Transverse colon (tissue), 4 donors: Measurements from ENCODE around the gene KMT2D. TPM values are rescaled to one million over a fixed set of nuclear protein-coding genes. Genes with fewer than 3 reads are reported as not detected.

Source experiments
- DNase-seq: peaks from one replicate; pipeline ENCODE4 v3.0.0-alpha.2; 2019
- H3K27ac ChIP-seq, 4 donors: fragments of 200-600 bp; sonication (generic); 2 replicates each; pipeline ENCODE4 v1.5.1; 2016 to 2018; ENCODE audit warnings: inconsistent platforms in 4 of 4
- H3K27me3 ChIP-seq: fragments of 200-600 bp; sonication (generic); 2 replicates; pipeline ENCODE4 v1.5.1; 2017; ENCODE audit warnings: inconsistent platforms
- H3K36me3 ChIP-seq, 4 donors: fragments of 200-600 bp; sonication (generic); 2 replicates each; pipeline ENCODE4 v1.5.1; 2017 to 2019; ENCODE audit warnings: inconsistent platforms in 4 of 4
- H3K4me1 ChIP-seq, 4 donors: fragments of 200-600 bp; sonication (generic); 2 replicates each; pipeline ENCODE4 v1.5.1; 2017 to 2020; ENCODE audit warnings: inconsistent platforms in 4 of 4
- H3K4me3 ChIP-seq, 4 donors: fragments of 200-600 bp; sonication (generic); 1 replicate in 1 of 4; 2 replicates in 3 of 4; pipeline versions ENCODE4 v1.5.1 to v1.6.1; 2017 to 2019; ENCODE audit warnings: inconsistent platforms in 4 of 4
- H3K9me3 ChIP-seq, 2 donors: fragments of 200-600 bp; sonication (generic); 2 replicates each; pipeline ENCODE4 v1.5.1; 2017 to 2019; ENCODE audit warnings: inconsistent platforms in 2 of 2
- EP300 ChIP-seq: sonication (generic); formaldehyde crosslinking; IDR thresholded peaks from one replicate; pipeline ENCODE4 v1.6.1; 2017; ENCODE audit warnings: antibody characterized with exemption, low read depth
- POLR2A ChIP-seq: fragments of 450-650 bp; IDR thresholded peaks from one replicate; pipeline ENCODE4 v1.6.1; 2016; ENCODE audit warnings: antibody characterized with exemption, mild to moderate bottlenecking, moderate library complexity
- POLR2AphosphoS5 ChIP-seq, 3 donors: sonication (generic); formaldehyde crosslinking; IDR thresholded peaks; one replicate each; pipeline ENCODE4 v1.6.1; 2016; ENCODE audit warnings: antibody characterized with exemption in 3 of 3
- WGBS, 2 donors: methylation state at CpG; one replicate each; pipeline ENCODE4 v1.1.5; 2018; ENCODE audit warnings: low coverage in 1 of 2; 5-methylcytosine and 5-hydroxymethylcytosine counted together
- in situ Hi-C, 4 donors: fragments of 200-750 bp; cut with MboI; loops; one replicate each; pipeline versions ENCODE4 v1.15.0 to v1.15.1; 2017; ENCODE audit warnings: low sequenced_read_pairs in 3 of 4, low pct_ligation_motif_present in 1 of 4, low pct_unique_long_range_greater_than_20kb in 1 of 4
- intact Hi-C: fragments of 100-400 bp; cut with DNase I; formaldehyde crosslinking; loops from one replicate; pipeline ENCODE4 v1.15.1; 2023; ENCODE audit warnings: low total_unique reads
- total RNA-seq, 4 donors: library from RNA; depleted of rRNA; stranded (reverse); fragments of >200 nt; gene quantifications; one replicate each; pipeline ENCODE4 v1.1.0, GENCODE V29; 2016
- TF ChIP-seq, protein P1 (sequence below), 5 experiments: fragments of 200-600 bp in 3 of 5; fragments of 450-650 bp in 2 of 5; sonication (generic) in 3 of 5; IDR thresholded peaks; 1 replicate in 2 of 5; 2 replicates in 3 of 5; pipeline ENCODE4 v1.5.1; 2016 to 2017; ENCODE audit warnings: antibody characterized with exemption in 5 of 5, inconsistent platforms in 3 of 5, mild to moderate bottlenecking in 2 of 5, moderate library complexity in 1 of 5

The KMT2D gene
- total RNA-seq, 4 donors from 2014 or later: 50.0 to 351 (median 78.0) TPM

DNA sequence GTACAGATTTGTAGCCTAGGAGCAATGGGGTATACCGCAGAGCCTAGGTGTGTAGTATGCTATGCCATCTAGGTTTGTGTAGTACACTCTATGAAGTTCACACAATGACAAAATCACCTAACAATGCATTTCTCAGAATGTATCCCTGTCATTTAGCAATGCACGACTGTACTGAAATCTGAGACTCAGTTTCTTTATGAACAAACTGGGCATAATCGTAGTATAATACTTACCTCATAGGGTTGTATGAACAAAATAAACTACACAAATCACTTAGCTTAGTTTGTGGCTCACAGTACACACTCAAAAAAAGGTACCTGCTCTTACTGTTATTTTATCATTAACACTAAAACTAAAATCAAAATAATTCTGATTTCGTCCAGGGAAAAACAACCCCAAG lies 35.1 kb downstream of the KMT2D start:
- 89% methylated on average over 3 to 4 of the region's 4 CpGs for WGBS, 2 donors
- in situ Hi-C loops: no loop called here

DNA sequence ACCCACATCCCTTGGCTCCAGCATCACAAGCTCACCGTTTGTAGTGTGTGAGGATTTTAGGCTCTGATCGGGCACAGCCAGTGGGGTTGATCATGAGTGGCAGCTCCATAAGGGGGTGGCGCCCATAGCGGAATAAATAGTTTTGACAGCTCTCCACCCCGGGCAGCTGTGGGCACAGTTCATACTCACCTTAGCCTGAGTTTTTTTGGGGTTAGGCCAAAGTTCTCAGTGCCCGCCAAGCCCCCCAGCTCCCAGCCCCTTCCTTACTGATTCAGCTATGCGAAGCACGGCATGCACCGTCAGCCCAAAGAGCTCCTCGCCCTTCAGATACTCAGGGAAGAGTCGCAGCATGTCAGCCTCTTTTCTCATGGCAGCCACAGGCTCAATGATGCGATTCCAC lies 36.1 kb downstream of the KMT2D start:
- H3K27ac ChIP-seq: no peak overlapping the region
- no peaks in the 10 kb centered on the region for H3K9me3 ChIP-seq
- intact Hi-C loops (no loop called here), in situ Hi-C loops (no loop called here)
- no peaks in the 10 kb centered on the region for H3K27me3 ChIP-seq
- H3K4me3 ChIP-seq: no peak overlapping the region
- peaks cover 0 to 2% (median under 1%) of the 10 kb centered on the region in 4 donors for H3K4me1 ChIP-seq
- 94% methylated on average over 12 of the region's 12 CpGs; no CpG with 5 or more reads in 1 of the 2 donors for WGBS, 2 donors
- TF ChIP-seq POLR2A (no peak), EP300 (no peak), POLR2AphosphoS5 (IDR thresholded peaks at IDR 0.05) (no peak)
- TF ChIP-seq, protein P1, sequence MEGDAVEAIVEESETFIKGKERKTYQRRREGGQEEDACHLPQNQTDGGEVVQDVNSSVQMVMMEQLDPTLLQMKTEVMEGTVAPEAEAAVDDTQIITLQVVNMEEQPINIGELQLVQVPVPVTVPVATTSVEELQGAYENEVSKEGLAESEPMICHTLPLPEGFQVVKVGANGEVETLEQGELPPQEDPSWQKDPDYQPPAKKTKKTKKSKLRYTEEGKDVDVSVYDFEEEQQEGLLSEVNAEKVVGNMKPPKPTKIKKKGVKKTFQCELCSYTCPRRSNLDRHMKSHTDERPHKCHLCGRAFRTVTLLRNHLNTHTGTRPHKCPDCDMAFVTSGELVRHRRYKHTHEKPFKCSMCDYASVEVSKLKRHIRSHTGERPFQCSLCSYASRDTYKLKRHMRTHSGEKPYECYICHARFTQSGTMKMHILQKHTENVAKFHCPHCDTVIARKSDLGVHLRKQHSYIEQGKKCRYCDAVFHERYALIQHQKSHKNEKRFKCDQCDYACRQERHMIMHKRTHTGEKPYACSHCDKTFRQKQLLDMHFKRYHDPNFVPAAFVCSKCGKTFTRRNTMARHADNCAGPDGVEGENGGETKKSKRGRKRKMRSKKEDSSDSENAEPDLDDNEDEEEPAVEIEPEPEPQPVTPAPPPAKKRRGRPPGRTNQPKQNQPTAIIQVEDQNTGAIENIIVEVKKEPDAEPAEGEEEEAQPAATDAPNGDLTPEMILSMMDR (IDR thresholded peaks at IDR 0.05): no peak
- DNase-seq: peak; percentile 3
- peaks cover 0 to 46% (median 16%) of the 10 kb centered on the region in 4 donors for H3K36me3 ChIP-seq

More for the DNA sequence above, 35.1 kb downstream of the KMT2D start:
- H3K27ac ChIP-seq: no peak overlapping the region
- no peaks in the 10 kb centered on the region for H3K9me3 ChIP-seq
- H3K4me1 ChIP-seq: no peaks in the 10 kb centered on the region
- no peak overlapping the region for H3K4me3 ChIP-seq
- peaks cover 0 to 46% (median 16%) of the 10 kb centered on the region in 4 donors for H3K36me3 ChIP-seq
- H3K27me3 ChIP-seq: no peaks in the 10 kb centered on the region
- TF ChIP-seq POLR2A: no peak
- TF ChIP-seq, protein P1 (IDR thresholded peaks at IDR 0.05): no peak
- intact Hi-C loops: no loop called here
- DNase-seq: no peak

DNA sequence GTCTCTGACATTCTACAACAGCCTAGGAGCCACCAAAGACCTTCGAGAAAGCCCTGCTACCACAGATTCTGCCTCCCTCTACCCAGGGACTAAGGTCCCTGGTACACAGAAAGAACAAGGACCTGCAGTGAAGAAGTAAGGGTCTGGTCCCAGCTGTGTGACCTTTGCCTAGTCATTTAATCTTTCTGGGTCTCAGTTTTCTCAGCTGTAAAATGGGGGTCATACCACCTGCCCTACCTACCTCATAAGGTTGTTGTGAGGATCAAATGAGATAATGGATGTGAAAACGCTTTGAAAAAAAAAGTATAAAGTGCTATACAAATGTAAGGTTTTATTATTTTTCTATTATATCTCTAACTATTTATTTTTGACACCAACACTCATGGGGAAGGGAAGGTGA lies 36.8 kb downstream of the KMT2D start:
- in situ Hi-C loops (no loop called here), intact Hi-C loops (no loop called here)
- Histone ChIP-seq H3K4me1 (peaks cover 0 to 9% (median 5%) of the 10 kb centered on the region in 4 donors), H3K27ac (no peak overlapping the region), H3K36me3 (peaks cover 0 to 42% (median 16%) of the 10 kb centered on the region in 4 donors), H3K4me3 (no peak overlapping the region), H3K27me3 (no peaks in the 10 kb centered on the region), H3K9me3 (no peaks in the 10 kb centered on the region)
- no peak for DNase-seq
- WGBS, 2 donors: 85 to 97% methylated on average over 1 to 2 of the region's 2 CpGs
- TF ChIP-seq EP300 (no peak), POLR2AphosphoS5 (IDR thresholded peaks at IDR 0.05) (no peak), POLR2A (no peak)
- TF ChIP-seq, protein P1 (IDR thresholded peaks at IDR 0.05): no peak

DNA sequence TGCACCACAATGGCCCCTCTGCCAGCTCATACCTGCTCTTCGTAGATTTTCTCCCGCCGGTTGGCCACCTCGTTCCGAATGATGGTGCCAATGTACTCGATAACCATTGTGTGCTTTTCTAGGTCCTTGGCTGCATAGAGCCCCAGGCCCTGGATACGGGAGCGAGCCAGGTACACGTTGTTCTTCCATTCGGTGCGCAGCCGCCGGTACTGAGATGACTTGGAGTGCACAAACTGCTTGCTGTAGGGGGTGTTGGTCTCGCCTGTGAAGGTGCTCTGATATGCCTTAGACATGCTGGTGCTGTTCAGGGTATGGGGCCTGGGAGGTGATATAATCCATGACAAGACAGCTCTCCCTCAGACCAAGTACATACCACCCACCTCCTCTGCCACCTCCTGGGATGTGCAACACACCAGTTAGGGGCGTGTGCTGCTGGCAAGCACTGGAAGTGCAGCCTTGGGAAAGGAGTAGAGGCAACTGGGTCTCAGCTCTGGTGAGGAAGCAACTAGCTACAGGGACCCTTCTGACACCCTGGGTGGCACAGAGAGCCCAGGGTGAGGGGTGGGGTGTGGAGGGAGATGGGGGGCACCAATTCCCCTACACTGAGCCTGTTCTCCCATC lies 37.9 kb downstream of the KMT2D start:
- peaks cover 0 to 30% (median 13%) of the 10 kb centered on the region in 4 donors for H3K36me3 ChIP-seq

More for the DNA sequence above, 37.9 kb downstream of the KMT2D start:
- H3K27me3 ChIP-seq: no peaks in the 10 kb centered on the region
- 91% methylated on average over 15 of the region's 15 CpGs; no CpG with 5 or more reads in 1 of the 2 donors for WGBS, 2 donors
- H3K9me3 ChIP-seq: no peaks in the 10 kb centered on the region
- TF ChIP-seq POLR2AphosphoS5 (IDR thresholded peaks at IDR 0.05) (no peak), POLR2A (no peak), EP300 (no peak)
- TF ChIP-seq, protein P1 (IDR thresholded peaks at IDR 0.05): no peak
- H3K4me3 ChIP-seq: no peak overlapping the region
- no peak overlapping the region for H3K27ac ChIP-seq
- DNase-seq: peak; percentile 6
- intact Hi-C loops: no loop called here
- in situ Hi-C loops: no loop called here
- peaks cover 3 to 13% (median 7%) of the 10 kb centered on the region in 4 donors for H3K4me1 ChIP-seq
